ENCODE data around the gene LHFPL3. TPM values are rescaled to one million over a fixed set of nuclear protein-coding genes. Genes with fewer than 3 reads are reported as not detected.

Gene LHFPL3
- total and polyA plus RNA-seq, 2 of the 13 experiments (the other 11 are each of a cell fraction or from before 2014, with no cell fraction given), result not detected

DNA sequence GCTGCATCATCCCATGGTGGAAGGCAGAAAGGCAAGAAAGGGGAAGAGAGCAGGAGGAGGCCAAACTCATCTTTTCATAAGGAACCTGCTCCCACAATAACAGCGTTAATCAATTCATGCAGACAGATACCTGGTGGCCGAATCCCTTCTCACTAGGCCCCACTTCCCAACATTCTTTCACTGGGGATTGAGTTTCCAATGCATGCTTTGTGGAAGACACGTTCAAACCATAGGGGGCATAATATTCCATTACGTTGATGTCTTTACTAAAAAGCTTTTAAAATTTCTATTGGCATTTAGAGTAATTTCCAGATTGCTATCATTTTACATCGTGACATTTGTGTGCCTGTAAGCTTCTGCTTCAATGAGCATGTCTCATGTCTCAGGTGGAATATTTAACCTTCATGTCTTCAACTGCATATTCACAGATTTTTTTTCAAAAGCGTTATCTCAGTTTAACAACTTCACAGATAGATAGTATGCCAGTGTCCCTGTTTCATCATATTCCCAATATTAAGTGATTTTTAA, 88.5 kb downstream of the LHFPL3 start (continued):
- TF ChIP-seq, protein P1, sequence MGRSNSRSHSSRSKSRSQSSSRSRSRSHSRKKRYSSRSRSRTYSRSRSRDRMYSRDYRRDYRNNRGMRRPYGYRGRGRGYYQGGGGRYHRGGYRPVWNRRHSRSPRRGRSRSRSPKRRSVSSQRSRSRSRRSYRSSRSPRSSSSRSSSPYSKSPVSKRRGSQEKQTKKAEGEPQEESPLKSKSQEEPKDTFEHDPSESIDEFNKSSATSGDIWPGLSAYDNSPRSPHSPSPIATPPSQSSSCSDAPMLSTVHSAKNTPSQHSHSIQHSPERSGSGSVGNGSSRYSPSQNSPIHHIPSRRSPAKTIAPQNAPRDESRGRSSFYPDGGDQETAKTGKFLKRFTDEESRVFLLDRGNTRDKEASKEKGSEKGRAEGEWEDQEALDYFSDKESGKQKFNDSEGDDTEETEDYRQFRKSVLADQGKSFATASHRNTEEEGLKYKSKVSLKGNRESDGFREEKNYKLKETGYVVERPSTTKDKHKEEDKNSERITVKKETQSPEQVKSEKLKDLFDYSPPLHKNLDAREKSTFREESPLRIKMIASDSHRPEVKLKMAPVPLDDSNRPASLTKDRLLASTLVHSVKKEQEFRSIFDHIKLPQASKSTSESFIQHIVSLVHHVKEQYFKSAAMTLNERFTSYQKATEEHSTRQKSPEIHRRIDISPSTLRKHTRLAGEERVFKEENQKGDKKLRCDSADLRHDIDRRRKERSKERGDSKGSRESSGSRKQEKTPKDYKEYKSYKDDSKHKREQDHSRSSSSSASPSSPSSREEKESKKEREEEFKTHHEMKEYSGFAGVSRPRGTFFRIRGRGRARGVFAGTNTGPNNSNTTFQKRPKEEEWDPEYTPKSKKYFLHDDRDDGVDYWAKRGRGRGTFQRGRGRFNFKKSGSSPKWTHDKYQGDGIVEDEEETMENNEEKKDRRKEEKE (IDR thresholded peaks at IDR 0.05), result no peak
- TF ChIP-seq AGO2 (optimal IDR thresholded peaks at IDR 0.05; ENCODE audit: low read depth, low read length), result no peak
- no peak for TF ChIP-seq ZNF577 (CRISPR knock-in tag; IDR thresholded peaks at IDR 0.05; ENCODE audit: borderline replicate concordance, low read depth)
- TF ChIP-seq ZNF274 (CRISPR knock-in tag; IDR thresholded peaks at IDR 0.05), result no peak
- no peak for TF ChIP-seq ZNF260 (CRISPR knock-in tag; IDR thresholded peaks at IDR 0.05; ENCODE audit: borderline replicate concordance, low read depth)
- TF ChIP-seq, protein P2, sequence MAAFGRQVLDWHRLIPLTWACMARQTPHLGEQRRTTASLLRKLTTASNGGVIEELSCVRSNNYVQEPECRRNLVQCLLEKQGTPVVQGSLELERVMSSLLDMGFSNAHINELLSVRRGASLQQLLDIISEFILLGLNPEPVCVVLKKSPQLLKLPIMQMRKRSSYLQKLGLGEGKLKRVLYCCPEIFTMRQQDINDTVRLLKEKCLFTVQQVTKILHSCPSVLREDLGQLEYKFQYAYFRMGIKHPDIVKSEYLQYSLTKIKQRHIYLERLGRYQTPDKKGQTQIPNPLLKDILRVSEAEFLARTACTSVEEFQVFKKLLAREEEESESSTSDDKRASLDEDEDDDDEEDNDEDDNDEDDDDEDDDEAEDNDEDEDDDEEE (CRISPR knock-in tag; IDR thresholded peaks at IDR 0.05), result no peak
- no peak for TF ChIP-seq KDM6A (CRISPR knock-in tag; IDR thresholded peaks at IDR 0.05; ENCODE audit: low read depth)
- TF ChIP-seq, protein P3, sequence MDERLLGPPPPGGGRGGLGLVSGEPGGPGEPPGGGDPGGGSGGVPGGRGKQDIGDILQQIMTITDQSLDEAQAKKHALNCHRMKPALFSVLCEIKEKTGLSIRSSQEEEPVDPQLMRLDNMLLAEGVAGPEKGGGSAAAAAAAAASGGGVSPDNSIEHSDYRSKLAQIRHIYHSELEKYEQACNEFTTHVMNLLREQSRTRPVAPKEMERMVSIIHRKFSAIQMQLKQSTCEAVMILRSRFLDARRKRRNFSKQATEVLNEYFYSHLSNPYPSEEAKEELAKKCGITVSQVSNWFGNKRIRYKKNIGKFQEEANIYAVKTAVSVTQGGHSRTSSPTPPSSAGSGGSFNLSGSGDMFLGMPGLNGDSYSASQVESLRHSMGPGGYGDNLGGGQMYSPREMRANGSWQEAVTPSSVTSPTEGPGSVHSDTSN (CRISPR knock-in tag; IDR thresholded peaks at IDR 0.05), result no peak
- TF ChIP-seq RCOR2 (CRISPR knock-in tag; IDR thresholded peaks at IDR 0.05), result no peak
- TF ChIP-seq, protein P4, sequence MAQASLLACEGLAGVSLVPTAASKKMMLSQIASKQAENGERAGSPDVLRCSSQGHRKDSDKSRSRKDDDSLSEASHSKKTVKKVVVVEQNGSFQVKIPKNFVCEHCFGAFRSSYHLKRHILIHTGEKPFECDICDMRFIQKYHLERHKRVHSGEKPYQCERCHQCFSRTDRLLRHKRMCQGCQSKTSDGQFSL (CRISPR knock-in tag; IDR thresholded peaks at IDR 0.05), result no peak
